T-helper 2 cell treated with Interferon-gamma antibody and Interleukin-4, amounts not matched to agents 100 ng/mL and 5 ng/mL, for 36 hours (primary cell): ENCODE results near the gene GNB1L. TPM values are rescaled to one million over a fixed set of nuclear protein-coding genes. Genes with fewer than 3 reads are reported as not detected.
"Not testable (repeated sequence)": the region's sequence is repeated elsewhere in the genome, so short reads cannot be mapped to it uniquely, and the experiment has no call there.

Experiments used
- intact Hi-C: fragments of 100-400 bp; cut with micrococcal nuclease; formaldehyde crosslinking; loops from one replicate; pipeline ENCODE4 v1.15.1; 2023
- total RNA-seq: library from RNA; stranded (reverse); gene quantifications from 2 replicates; pipeline ENCODE4 v1.2.3, GENCODE V29; 2022

The GNB1L gene
- total RNA-seq, 1 donor from 2014 or later, result 9.6 TPM

GRCh38 chr22:19784384-19785175 lies 70.1 kb downstream of the GNB1L start:
- intact Hi-C loops, result no loop called here

- intact Hi-C loops, result no loop called here
Observed at GRCh38 chr22:19783586-19784383, 70.9 kb downstream of the GNB1L start.

- intact Hi-C loops, result no loop called here
Observed at GRCh38 chr22:19782533-19782932, 72.1 kb downstream of the GNB1L start.

- intact Hi-C loops, result no loop called here
Observed at GRCh38 chr22:19779685-19780268, 74.9 kb downstream of the GNB1L start.

GRCh38 chr22:19779011-19779421 lies 75.7 kb downstream of the GNB1L start:
- intact Hi-C loops, result no loop called here

- intact Hi-C loops, result not testable (repeated sequence)
Observed at GRCh38 chr22:19777192-19777591, 77.5 kb downstream of the GNB1L start.

- intact Hi-C loops, result no loop called here
Observed at GRCh38 chr22:19776433-19777031, 78.1 kb downstream of the GNB1L start.

GRCh38 chr22:19775496-19776325 lies 79.0 kb downstream of the GNB1L start:
- intact Hi-C loops, result no loop called here

GRCh38 chr22:19774628-19775027 lies 80.0 kb downstream of the GNB1L start:
- intact Hi-C loops, result no loop called here

GRCh38 chr22:19773470-19774040 lies 81.1 kb downstream of the GNB1L start:
- intact Hi-C loops, result no loop called here

GRCh38 chr22:19772673-19773469 lies 81.8 kb downstream of the GNB1L start:
- intact Hi-C loops, result no loop called here

GRCh38 chr22:19772422-19772672 lies 82.3 kb downstream of the GNB1L start:
- intact Hi-C loops, result no loop called here

- intact Hi-C loops, result no loop called here
Observed at GRCh38 chr22:19770349-19771220, 84.1 kb downstream of the GNB1L start.

- intact Hi-C loops, result no loop called here
Observed at GRCh38 chr22:19769393-19769715, 85.3 kb downstream of the GNB1L start.

- intact Hi-C loops, result no loop called here
Observed at GRCh38 chr22:19767427-19768341, 87.0 kb downstream of the GNB1L start.

GRCh38 chr22:19766511-19767426 lies 87.9 kb downstream of the GNB1L start:
- intact Hi-C loops, result no loop called here

GRCh38 chr22:19766240-19766510 lies 88.5 kb downstream of the GNB1L start:
- intact Hi-C loops, result no loop called here
